Stimulated activated CD8-positive, alpha-beta memory T cell treated with anti-CD3 and anti-CD28 coated beads, Interleukin-15, amount 100 ng/mL, for 4 hours (primary cell): ENCODE measurements around the gene FAM153A.
"Not testable (repeated sequence)": the region's sequence is repeated elsewhere in the genome, so short reads cannot be mapped to it uniquely, and the experiment has no call there.

Source experiments
- DNase-seq, 2 donors: peaks; one replicate each; pipeline ENCODE4 v3.0.0-alpha.2; 2020; ENCODE audit warnings: low read depth in 2 of 2

The FAM153A gene

DNA sequence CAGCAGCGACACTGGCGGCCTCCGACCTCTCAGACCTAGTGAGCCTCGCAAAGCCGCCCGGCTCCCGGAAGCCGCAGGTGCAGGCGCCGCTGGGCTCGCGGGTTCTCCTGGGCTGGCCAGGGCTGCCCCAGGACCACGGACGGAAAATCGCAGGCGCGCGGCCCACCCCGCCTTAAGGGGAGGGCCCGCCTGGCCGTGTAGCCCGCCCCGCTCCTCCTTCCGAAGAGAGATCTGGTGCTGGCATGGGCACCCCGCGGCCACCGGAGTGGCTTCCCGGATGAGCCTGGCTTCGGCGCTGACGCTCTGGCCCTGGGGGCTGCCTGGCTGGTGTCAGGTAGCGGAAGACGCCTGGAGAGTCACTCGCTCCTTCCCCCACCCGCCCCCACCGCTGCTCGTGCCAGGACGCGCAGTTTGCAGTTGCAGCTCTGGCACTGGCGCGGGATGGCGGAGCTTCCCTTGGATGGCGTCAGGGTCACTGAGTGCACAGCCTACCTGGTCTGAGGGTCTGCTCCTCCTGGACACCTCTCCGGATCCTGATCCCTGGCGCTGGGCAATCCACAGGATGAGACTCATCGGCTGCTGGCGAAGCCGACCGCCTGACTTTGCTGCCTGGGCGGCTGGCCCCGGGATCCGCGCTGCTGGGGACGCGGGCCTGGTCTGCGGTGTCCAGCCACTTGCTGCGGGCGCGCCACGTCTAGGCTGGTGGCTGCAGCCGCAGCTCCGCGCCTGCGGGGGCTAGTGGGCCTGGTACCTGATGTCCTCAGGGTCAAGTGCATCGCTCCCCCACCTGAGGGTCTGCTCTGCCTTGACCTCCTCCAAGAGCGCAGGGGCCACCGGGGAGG is at the start of gene FAM153A:
TSS of gene FAM153A (minus strand) at position 108 of the 842 bp plus-strand sequence.
- not testable (repeated sequence) for DNase-seq

DNA sequence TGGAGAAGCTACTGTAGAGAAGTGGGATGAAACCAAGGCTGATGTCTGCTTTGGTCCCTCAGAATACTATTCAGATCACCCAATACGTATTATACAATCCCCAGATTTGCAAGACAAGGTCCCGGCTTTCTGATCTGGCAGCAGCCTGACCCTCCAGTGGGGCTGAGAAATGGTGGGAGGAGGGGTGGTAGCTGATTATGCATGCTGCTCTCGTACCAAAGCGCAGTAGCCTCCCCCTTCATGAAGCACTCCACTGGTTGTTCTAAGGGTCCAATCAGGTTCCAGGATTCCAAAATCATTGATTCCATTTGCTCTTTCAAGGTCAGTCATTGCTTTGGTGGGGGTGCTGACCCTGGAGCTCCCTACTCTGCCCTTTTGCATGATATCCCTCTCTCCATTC is 49.6 kb upstream of the FAM153A start:
- not testable (repeated sequence) for DNase-seq

DNA sequence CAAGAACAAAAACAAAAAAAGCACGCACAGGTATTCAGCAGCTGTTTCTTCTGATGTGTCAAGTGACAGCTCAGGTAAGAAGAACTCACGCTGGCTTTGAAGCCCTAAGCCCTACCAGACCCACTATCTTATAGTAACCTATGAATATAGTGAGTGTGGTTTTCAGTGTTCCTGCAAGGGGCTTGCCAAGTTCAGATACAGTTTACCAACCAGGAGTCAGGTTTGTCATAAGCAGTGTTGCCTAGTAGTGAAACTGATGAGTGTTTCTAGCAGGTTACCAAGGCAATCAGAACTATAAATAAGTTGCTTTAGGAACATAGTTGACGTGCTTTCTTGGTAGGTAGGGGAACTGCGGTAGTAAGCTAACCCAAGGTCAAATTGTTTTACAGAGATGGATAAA is 43.4 kb upstream of the FAM153A start:
- DNase-seq, result not testable (repeated sequence)

DNA sequence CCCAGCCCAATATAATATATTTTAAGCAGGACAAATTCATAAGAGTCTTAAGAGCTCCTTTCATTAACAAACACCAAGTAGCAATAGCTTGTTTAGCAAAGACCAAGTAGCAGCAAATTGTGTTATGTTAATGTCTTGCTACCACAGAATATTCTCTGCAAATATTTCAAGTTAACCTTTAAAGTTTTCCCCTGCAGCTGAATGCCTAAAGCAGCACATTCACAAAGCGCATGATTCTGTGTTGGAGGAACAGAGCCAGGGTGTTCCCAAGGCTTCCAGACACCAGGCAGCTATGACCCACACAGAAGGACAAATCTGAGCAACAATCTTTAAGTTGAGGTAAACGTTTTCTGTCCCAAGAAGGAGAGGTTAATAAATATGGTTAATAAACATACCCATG is 42.1 kb upstream of the FAM153A start:
- DNase-seq, result not testable (repeated sequence)

DNA sequence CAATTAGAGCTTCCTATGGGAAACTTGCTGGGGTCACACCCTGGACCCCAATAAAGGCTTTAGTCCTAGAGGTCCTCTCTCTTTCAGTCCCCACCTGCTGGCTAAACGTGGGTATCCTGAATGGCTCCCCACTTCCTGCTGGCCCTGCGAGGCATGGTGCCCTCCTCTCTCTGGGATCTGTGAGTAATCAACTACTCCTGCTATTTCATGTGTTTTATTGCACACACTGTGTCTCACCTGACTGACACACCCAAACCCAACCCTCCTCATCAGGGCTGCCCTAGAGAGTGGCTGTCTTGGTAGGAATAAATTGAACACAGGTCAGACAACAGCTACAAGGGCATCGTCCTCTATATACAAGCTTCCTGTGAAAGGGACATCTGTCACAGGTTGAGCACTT is 39.8 kb upstream of the FAM153A start:
- not testable (repeated sequence) for DNase-seq

DNA sequence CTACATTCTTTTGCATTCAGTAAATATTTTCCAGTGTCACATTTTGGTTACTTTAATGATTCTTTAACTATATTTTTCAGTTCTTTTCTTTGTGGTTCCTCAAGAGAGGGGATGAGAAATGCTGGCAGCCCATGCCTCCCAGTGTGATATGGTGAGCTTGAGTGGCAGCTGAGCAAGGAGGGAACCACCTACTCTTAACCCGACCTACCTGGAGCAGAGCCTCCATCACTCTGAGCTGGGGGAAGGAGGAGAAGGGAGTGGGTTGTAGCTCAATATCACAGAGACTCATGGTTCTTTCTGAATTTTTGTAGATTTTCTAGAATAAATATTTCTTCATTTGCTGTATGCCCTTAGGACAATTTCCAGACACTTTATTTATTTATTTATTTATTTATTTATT is 37.0 kb upstream of the FAM153A start:
- DNase-seq, result not testable (repeated sequence)

DNA sequence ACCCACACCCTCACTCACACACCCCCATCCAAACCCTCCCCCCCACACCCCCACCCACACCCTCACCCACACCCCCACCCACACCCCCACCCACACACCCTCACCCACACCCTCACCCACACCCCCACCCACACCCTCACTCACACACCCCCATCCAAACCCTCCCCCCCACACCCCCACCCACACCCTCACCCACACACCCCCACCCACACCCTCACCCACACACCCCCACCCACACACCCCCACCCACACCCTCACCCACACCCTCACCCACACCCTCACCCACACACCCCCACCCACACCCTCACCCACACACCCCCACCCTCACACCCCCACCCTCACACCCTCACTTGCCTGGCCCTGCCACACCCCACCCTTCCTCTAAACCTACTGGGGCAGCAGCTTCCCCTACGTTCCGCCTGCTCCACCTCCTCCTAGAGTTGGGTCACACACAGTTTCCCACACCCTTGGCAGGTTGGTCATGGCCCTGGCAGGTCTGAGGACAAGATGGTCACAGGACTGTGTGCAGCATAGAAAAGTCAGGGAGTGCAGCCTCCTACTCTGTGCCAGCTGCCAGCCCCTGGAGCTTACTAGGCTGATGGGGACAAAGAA is 30.2 kb upstream of the FAM153A start:
- DNase-seq, result not testable (repeated sequence)

DNA sequence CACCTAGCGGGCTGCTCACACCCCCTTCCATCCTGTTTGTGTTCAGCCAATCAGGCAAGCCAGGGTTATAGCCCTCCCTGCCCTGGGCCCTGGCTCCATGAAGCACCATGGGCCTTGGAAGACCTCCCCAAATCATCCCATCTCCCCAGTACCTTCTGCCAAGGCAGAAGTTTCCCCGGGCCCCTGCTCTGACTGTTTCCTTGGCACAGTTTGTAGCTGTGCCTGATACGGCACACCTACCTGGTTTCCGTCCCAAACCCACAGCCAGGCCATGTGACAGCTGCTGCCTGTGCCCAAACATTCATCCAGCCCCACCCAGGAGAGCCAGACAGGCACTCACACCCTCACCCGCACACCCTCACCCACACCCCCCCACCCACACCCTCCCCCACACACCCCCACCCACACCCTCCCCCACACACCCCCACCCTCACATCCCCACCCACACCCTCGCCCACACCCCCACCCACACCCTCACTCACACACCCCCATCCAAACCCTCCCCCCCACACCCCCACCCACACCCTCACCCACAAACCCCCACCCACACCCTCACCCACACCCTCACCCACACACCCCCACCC is 29.6 kb upstream of the FAM153A start:
- DNase-seq, result not testable (repeated sequence)

DNA sequence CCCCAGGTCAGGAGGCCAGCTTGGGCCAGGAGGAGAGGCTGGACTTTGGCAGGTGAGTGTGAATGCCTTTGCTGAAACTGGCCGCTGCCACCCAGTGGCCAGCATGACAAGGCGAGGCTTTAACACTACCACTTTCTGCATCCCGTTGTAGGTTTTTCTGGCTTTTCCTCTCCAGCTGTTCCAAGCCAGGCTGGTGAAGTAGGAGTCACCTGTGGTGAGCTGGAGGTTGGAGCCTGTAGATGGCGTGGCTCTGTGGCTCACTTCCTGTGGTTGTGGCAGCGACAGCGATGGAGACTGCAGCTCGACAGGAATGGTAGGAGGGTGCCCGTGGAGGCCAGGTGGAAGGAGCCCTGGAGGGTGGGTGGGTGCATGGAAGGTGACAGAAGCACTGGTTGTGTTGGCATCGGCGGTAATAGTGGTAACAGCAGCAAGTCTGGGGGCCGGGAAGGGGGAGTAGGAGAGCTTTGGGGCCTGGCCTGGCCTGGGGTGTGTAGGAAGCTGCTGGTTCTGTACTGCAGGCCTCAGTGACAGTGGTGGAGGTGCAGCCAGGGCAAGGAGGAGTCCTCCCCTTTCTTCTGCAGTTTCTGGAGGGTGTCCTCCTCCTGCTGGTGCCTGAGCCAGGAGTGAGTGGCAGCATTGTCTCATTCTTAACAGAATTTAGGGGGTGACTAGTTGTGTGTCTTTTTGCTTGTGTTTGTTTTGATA is 26.7 kb upstream of the FAM153A start:
- DNase-seq, result not testable (repeated sequence)

DNA sequence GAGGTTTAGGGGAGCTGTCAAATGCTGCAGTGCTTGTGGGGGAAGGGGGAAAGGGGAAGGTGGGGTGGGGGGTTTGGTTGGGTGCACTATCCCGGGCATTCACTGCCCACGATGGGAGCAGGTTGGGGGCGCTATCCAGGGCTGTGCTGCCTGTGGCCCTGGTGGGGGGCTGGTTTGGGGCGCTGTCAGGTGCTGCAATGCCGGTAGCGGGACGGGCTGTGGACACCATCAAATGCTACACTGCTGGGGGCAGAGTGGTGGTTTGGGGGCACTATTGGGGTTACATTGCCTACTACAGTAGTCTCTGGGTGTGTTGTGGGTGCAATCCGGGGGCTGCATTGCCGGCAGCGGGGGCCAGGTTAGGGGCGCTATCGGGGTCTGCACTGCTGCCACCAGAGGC is 25.7 kb upstream of the FAM153A start:
- not testable (repeated sequence) for DNase-seq

DNA sequence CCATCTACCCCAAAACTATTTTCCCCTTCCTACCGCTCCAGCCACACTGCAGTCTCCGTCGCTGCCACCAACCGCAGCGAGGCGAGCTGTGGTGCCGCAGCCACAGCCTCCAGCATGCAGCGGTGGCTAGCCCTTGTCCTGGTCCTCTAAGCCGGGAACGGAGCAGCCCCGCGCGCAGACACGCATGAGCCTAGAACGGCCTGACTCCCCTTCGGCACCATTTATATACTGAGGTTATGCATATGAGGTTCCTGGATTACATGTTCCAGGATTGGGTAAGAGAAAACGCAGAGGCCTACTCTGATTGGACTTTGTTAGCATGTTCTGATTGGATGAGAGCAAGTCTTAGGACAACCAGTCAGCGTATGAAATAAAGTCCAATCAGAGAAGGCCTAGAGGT is 24.6 kb upstream of the FAM153A start:
- not testable (repeated sequence) for DNase-seq

DNA sequence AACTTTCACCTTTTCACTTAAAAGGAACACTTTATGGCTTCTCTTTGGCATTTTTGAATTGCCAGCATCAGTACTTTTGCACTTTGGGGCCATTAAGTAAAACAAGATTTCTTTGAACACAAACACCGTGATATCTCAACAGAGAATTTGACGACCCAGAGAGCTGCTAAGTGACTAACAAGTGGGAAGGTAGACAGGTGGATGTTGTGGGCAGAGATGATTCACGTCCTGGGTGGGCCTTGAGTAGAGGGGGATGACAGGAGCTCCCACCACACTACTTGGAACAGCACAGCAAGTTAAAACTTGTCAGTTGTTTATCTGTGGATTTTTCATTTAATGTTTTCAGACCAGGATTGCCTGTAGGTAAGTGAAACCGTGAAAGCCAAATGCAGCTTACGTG is 18.7 kb upstream of the FAM153A start:
- peak; percentile 6 to 32 for DNase-seq

DNA sequence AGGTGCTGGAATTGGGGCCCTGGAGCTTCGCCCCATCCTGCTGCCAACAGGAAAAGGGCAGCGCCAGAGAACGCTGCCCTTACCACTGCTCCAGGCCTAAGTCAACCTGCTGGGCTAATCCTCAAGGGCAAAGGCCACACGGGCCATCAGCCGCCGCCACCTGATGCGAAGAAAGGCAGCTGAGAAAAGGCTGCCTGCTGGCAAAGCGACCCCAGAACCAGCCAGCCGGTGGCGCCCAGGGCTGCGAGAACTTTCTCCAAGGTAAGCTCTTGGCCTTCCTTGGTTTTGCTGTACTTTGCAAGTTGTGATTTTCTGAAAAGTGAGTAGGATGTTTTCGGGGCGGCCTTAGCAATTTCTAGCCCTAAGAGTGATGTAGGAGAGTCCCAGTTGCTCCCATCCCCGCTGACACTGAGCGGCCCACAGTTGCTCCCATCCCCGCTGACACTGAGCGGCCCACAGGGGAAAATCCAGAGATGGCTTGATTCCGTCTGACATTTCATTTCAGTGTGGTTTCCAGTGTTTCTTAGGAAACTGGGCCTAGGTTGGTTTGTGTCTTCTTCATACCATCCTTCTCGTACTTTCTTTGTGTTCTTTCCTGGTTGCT is 15.6 kb upstream of the FAM153A start:
- not testable (repeated sequence) for DNase-seq

DNA sequence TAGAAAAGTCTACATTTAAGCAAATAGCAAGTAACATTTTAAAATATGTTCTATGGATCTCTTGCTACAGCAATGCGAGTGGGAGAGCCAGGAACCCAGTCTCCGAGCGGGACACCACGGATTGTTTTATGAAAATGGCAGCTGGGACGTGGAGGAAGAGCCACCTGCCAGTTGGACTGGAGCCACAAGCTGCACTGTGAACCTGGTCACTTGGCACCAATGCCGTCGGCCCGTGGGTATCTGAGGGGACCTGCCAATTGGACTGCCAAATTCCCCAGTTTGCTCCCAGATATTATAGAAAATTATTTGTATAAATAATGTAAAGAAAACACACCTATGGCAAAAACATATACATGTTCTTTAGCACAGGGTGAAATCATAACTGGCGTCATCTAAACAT is 10.6 kb upstream of the FAM153A start:
- DNase-seq, result not testable (repeated sequence)

DNA sequence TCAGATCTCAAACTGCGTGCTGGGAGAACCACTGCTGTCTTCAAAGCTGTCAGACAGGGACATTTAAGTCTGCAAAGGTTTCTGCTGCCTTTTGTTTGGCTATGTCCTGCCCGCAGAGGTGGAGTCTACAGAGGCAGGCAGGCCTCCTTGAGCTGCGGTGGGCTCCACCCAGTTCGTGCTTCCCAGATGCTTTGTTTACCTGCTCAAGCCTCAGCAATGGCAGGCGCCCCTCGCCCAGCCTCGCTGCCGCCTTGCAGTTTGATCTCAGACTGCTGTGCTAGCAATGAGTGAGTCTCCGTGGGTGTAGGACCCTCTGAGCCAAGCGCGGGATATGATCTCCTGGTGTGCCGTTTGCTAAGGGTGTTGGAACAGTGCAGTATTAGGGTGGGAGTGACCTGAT is 8.9 kb upstream of the FAM153A start:
- not testable (repeated sequence) for DNase-seq

DNA sequence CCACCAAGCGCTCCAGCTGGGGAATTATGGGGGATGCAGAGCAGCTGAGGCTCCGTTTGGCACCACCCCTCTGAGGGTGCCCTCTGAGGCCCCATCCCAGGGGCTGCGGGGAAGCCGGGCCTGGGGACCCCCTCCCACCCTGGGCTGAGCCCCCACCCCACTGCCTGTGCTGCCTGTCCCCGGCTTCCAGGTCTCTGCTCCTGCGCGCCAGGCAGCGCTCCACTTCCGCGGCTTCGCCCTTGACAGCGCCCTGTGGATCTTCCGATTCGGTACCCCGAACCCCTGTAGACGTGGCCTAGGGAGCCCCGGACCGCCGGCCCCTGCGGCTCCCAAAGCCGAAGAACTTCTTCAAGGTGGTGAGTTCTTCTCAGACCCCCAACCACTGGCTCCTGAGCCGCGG is 530 bp downstream of the FAM153A start:
- DNase-seq, result not testable (repeated sequence)

DNA sequence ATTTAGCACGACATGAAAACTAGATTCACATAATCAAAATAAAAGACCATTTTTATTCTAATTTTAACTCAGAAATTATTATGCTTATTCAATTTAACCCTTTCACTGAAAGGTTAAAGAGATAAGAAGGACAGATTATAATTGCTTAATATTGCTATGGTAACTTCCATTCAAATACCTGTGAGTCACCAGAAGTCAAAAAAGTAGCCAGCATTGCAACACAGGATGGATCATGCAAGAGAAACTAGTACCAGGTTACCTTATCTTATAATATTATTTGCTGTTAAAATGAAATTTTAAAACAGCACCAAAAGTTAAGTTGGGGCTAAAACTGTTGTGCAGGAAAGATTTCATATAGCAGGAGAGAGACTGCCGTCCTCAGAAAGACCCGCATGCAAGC is 11.5 kb downstream of the FAM153A start:
- DNase-seq, result not testable (repeated sequence)

DNA sequence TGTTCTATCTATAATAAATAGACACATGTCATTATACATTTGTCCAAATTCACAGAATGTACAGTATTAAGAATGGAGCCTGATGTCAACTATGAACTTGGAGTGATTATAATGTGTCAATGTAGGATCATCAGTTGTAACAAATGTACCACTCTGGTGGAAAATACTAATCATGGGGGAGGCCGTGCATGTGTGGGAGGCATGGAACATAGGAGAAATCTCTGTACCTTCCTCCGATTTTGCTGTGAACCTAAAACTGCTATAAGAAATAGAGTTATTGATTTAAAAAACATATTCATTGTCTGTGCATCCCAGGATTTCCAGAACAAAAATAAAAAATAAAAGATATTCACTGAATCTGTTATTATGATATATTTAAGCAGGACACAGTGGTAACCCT is 12.1 kb downstream of the FAM153A start:
- peak in 1 of 2 donors; percentile 24 for DNase-seq

DNA sequence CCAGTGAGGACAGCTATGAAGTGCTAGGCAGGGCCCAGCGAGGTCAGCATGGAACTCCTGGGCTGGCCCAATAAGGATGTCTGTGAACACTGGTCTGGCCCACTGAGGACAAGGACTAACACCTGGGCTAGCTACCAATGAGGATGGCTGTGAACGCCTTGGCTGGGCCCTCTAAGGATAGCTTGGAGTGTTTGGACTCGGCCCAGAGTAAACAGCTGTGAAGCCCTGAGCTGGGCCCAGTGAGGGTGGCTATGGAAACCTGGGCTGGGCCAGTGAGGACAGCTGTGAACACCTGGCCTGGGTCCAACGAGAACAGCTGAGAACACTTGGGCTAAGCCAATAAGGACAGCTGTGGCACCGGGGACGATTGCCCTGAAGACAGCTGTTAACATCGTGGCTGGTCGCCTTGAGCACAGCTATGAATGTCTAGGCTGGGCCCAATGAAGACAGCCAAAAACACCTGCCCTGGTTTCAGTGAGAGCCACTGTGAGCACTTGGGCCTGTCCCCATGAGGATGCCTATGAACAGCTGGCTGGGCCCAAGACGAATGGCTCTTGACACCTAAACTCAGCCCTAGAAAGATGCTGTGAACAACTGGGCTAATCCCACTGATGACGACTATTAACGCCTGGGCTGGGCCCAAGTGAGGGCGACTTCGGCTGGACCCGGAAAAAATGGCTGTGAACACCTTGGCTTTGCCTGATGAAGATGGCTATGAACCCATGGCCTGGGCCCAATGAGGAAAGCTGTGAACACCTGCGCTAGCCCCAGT is 18.8 kb downstream of the FAM153A start:
- not testable (repeated sequence) for DNase-seq

DNA sequence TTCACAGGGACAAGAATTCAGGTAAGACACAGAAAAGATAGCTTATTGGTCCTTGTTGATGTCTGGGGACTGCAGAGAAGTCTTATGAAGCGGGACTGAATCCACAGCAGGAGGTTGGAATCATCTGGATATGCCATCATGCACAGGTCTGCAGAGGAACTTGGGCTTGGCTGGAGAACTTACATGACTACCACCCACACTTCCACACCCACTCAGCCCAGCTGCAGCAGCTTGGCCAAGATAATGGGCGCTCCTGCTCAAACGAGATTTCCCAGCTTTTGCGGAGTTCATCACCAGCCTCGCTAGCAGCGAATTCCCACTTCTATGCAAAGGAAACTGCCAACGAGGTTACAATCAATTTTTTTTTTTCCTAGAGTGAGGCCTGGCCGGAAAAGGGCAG is 21.7 kb downstream of the FAM153A start:
- not testable (repeated sequence) for DNase-seq

DNA sequence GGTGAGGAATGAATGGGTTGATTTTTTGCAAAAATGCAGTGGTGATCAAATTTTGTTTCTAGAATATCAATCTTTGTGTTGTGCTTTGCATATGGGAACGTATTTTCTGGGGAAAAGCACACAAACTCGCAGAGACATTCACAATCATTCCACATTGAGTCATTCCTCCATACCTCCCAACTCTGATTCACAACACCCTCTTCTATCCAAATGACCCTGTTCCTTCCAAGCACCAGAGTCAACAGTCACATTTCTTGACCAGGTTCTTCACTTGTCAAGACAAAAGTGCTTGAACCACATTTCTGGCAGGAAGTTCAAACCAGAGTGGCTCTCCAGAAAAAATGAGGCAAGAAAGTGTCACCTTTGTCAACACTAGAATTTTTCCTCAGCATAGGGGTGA is 35.3 kb downstream of the FAM153A start:
- not testable (repeated sequence) for DNase-seq
